ENCODE results near the gene KIAA1755. TPM values are rescaled to one million over a fixed set of nuclear protein-coding genes. Genes with fewer than 3 reads are reported as not detected.

Gene KIAA1755
- total and polyA plus RNA-seq, 10 of the 15 experiments (the other 5 are each of a cell fraction or from before 2014, with no cell fraction given), result not detected

GRCh38 chr20:38243709-38244020 lies 16.9 kb downstream of the KIAA1755 start:
- ATAC-seq, result no peak
- Histone ChIP-seq H4K20me1 (ENCODE audit: control insufficient read depth, insufficient read depth) (no peaks in the 10 kb centered on the region), H3K79me2 (ENCODE audit: control insufficient read depth, insufficient read depth, low read length) (no peaks in the 10 kb centered on the region), H3K27ac (ENCODE audit: control insufficient read depth, insufficient read depth) (no peak overlapping the region), H3K9ac (ENCODE audit: control insufficient read depth, insufficient read depth, low read length) (no peak overlapping the region), H3K4me1 (ENCODE audit: control insufficient read depth, insufficient read depth, low read length) (no peaks in the 10 kb centered on the region), H2AFZ (ENCODE audit: control insufficient read depth, low read depth, low read length) (no peak overlapping the region), H3K4me2 (ENCODE audit: control insufficient read depth, insufficient read depth) (no peak overlapping the region), H3K27me3 (replicated peaks in 1 of 2; ENCODE audit: control insufficient read depth in 2 of 2, insufficient read depth in 2 of 2, low read length in 1 of 2) (no peaks in the 10 kb centered on the region), H3K36me3 (ENCODE audit: control insufficient read depth in 2 of 2, insufficient read depth in 2 of 2, low read length in 1 of 2) (no peaks in the 10 kb centered on the region), H3K4me3 (no peak overlapping the region), H3K9me3 (replicated peaks; ENCODE audit: control insufficient read depth, insufficient read depth, low read length) (peaks cover 13% of the 10 kb centered on the region; the same call in 2 of the 3 replicates)
- SMC1A ChIA-PET (ENCODE audit: uncharacterized antibody, unreplicated experiment), result no interaction called here
- CTCF ChIA-PET, result interaction anchor here (0.6 to 1.5 kb wide), 6 partner anchors 9 to 186 kb away, joined by 3 to 6 read pairs (median 4); no protein-coding TSS in a partner anchor
- 18% methylated on average over 2 of the region's 2 CpGs for WGBS (ENCODE audit: insufficient coverage, insufficient replicate concordance, low lambda C conversion rate, missing lambda C conversion rate)
- RAD21 ChIA-PET (ENCODE audit: unreplicated experiment), result no interaction called here
- POLR2A ChIA-PET, result no interaction called here
- DNase-seq (ENCODE audit: low read depth, low spot score), result no peak
- FAIRE-seq, result no peak
- intact Hi-C loops (cut with micrococcal nuclease; ENCODE audit: unreplicated experiment), result no loop called here
- TF ChIP-seq FOS (IDR thresholded peaks at IDR 0.05; ENCODE audit: borderline replicate concordance, extremely low read depth, insufficient read length), result no peak
- TF ChIP-seq PML (IDR thresholded peaks at IDR 0.05; ENCODE audit: low read length), result no peak
- TF ChIP-seq SMC3 (IDR thresholded peaks at IDR 0.05; ENCODE audit: borderline replicate concordance, low read length), result no peak
- no peak for TF ChIP-seq ESRRA (IDR thresholded peaks at IDR 0.05; ENCODE audit: low read length)
- no peak for TF ChIP-seq CREB1 (IDR thresholded peaks at IDR 0.05; ENCODE audit: low read depth)
- TF ChIP-seq ZNF24 (IDR thresholded peaks at IDR 0.05), result no peak
- TF ChIP-seq WRNIP1 (IDR thresholded peaks at IDR 0.05; ENCODE audit: borderline replicate concordance, low read depth, low read length), result no peak
- TF ChIP-seq POLR2AphosphoS2 (IDR thresholded peaks at IDR 0.05; ENCODE audit: low read depth, low read length), result no peak
- TF ChIP-seq NFYB (IDR thresholded peaks at IDR 0.05; ENCODE audit: insufficient read depth, low read depth, low read length), result no peak
- TF ChIP-seq BCL11A (IDR thresholded peaks at IDR 0.05; ENCODE audit: low read depth, low read length), result no peak
- no peak for TF ChIP-seq RCOR1 (conservative IDR thresholded peaks at IDR 0.05; ENCODE audit: low read depth, low read length)
- no peak for TF ChIP-seq ZBTB11 (CRISPR knock-in tag; IDR thresholded peaks at IDR 0.05)
- TF ChIP-seq SUPT20H (IDR thresholded peaks at IDR 0.05; ENCODE audit: borderline replicate concordance, control insufficient read depth, low read depth, low read length), result no peak
- TF ChIP-seq, protein P1, sequence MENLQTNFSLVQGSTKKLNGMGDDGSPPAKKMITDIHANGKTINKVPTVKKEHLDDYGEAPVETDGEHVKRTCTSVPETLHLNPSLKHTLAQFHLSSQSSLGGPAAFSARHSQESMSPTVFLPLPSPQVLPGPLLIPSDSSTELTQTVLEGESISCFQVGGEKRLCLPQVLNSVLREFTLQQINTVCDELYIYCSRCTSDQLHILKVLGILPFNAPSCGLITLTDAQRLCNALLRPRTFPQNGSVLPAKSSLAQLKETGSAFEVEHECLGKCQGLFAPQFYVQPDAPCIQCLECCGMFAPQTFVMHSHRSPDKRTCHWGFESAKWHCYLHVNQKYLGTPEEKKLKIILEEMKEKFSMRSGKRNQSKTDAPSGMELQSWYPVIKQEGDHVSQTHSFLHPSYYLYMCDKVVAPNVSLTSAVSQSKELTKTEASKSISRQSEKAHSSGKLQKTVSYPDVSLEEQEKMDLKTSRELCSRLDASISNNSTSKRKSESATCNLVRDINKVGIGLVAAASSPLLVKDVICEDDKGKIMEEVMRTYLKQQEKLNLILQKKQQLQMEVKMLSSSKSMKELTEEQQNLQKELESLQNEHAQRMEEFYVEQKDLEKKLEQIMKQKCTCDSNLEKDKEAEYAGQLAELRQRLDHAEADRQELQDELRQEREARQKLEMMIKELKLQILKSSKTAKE (IDR thresholded peaks at IDR 0.05; ENCODE audit: low read depth, poor library complexity, severe bottlenecking), result no peak
- no peak for TF ChIP-seq TCF7 (IDR thresholded peaks at IDR 0.05; ENCODE audit: borderline replicate concordance)
- no peak for TF ChIP-seq NBN (IDR thresholded peaks at IDR 0.05)
- no TSS peak for BruUV-seq (replicated peaks)
- in situ Hi-C loops (cut with MboI), result no loop called here

All from GM12878 (cell line).